Activated T-helper 9 cell treated with anti-CD3 and anti-CD28 coated beads, Interleukin-2, amount 50 U/mL, for 16 hours (primary cell): ENCODE results near the gene TBC1D5.
"Not testable (repeated sequence)": the region's sequence is repeated elsewhere in the genome, so short reads cannot be mapped to it uniquely, and the experiment has no call there.

ENCODE experiments used
- DNase-seq: peaks from one replicate; pipeline ENCODE4 v3.0.0-alpha.2; 2020; ENCODE audit warnings: low read depth

TBC1D5 gene

DNA sequence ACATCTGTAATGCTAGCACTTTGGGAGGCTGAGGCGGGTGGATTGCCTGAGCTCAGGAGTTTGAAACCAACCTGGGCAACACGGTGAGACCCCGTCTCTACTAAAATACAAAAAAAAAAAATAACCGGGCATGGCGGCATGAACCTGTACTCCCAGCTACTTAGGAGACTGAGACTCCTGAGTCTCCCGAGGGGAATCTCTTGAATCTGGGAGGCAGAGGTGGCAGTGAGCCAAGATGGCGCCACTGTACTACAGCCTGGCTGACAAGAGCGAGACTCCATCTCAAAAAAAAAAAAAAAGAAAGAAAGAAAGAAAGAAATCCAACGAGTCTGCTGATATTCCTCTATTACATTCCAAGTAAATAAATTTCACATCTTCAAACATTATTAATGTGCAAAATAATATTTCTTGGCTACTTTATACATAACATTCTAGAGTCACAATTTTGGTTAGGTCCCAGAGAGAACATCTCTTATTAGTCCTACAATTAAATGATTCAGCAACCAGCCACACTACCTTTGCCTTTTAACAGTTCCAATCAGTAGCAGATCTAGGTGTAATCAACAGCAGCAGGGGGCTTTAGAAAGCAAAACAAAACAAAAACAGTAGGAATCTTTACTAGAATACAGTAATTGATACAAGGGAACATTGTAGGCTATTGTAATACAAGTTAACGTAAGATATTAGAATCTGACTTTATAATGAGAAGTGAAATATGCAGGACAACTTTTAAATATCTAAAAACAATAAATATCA is 195.8 kb downstream of the TBC1D5 start:
- no peak for DNase-seq

DNA sequence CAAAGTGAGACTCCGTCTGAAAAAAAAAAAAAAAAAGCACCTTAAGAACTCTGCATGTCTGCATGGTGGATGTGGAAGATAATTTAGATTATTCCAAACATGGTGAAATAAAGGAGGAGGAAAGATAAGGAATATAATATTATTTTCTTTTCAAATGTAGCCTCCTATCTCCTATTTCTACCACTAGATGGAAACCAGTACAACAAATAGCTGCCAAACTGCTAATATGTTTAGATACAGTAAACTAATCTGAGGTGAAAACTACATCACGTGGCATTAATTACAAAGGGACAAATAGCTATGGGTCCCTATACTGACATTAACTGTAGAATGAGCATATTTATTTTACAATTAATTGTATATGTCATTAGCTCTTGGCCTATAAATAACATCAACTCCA is 197.8 kb downstream of the TBC1D5 start:
- no peak for DNase-seq

DNA sequence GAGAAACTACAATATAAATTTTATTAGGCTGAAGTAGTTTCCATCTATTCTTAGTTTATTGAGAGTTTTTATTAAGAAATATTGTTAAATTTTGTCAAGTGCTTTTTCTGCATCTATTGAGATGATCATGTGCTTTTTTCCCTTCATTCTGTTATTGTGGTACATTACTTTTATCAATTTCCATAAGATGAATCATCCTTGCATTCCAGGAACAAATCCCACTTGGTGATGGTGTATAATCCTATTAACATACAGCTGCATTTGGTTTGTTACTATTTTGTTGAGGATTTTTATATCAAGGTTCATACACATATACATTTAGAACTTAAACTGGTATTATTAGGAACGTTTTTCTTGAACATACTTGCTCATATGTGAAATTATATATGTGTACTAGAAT is 199.8 kb downstream of the TBC1D5 start:
- DNase-seq, result no peak

DNA sequence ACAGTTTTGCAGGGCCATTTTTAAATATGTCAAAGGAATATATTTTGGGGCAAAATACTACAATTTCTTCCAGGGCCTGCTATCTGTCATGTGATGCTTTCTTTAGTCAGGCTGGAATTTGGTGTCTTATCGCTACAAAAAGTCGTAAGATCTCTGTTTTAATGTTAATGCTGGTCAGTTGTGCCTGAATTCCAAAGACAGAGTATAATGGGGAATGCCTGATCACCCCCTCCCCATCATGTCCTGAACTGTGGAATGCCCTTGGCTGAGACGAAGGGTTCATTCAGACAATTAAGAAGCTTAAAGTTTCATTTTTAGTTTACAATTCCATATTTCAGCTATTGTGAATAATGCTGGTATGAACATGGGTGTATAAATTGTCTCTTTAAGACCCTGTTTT is 203.0 kb downstream of the TBC1D5 start:
- DNase-seq, result no peak

DNA sequence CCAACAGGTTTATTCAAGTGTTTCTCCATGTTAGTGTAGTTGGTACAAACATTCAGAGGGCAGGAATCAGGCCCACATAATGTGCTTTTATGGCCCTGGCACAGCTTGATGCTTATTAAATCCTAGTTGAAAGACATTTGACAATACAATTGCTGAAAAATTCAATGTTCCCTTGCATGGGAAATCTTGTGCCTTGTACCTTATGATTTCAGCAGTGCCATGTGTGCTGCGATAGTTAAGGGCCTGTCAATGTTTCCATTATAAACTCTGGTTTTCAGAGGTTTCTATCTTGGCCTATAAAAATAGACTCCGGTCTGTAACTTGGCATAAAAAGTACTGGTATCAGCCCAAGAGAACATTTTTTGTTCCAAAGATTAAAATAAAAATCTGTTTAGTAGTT is 207.2 kb downstream of the TBC1D5 start:
- no peak for DNase-seq

DNA sequence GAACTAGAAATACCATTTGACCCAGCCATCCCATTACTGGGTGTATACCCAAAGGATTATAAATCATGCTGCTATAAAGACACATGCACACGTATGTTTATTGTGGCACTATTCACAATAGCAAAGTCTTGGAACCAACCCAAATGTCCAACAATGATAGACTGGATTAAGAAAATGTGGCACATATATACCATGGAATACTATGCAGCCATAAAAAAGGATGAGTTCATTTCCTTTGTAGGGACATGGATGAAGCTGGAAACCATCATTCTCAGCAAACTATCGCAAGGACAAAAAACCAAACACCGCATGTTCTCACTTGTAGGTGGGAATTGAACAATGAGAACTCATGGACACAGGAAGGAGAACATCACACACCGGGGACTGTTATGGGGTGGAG is 210.0 kb downstream of the TBC1D5 start:
- DNase-seq, result not testable (repeated sequence)

DNA sequence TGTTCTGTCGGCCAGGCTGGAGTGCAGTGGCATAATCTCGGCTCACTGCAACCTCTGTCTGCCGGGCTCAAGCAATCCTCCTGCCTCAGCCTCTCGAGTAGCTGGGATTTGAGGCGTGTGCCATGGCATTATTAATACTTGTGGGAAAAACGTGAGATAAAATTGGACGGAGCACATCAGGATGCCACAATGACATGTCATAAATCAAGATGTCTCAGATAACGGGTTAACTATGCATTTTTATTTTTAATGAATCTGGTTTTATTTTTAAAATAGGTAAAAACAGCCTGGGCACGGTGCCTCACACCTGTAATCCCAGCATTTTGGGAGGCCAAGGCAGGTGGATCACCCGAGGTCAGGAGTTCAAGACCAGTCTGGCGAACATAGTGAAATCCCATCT is 212.8 kb downstream of the TBC1D5 start:
- DNase-seq, result no peak

DNA sequence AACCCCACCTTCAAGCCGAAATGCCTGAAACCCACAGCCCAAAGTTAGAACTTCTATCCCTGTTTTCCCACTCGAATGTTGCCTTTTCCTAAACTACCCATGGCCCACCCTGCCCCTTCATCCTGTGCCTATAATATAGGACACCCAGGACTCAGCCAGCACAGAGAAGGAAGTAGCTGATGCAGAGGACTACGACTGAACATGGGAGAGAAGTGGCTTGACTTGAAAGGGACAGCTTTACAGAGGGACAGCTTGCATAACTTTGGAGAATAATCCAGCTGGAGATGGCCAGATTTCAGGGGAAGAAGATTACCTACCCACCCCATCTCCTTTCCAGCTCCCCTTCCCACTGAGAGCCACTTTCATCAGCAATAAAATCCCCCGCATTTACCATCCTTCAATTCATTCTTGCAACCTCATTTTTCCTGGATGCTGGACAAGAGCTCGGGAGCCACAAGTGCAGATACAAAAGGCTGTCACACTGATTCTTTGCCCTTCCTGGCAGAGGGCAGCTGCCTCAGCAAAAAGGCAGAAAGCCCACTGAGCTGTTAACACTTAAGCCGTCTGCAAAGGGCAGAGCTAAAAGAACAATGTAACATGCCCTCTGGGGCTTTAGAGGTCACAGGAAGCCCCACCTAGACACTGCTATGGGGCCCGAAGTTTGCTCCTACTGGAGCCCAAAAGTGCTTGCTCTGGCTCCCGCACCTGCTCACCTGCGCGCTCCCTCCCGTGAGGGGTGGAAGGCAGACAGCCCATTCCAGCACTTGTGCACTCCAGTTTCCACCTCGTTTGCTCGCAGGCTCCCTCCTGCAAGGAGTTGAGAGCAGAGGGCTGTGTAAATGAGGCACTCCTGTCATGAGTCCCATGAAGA is 224.0 kb downstream of the TBC1D5 start:
- DNase-seq, result no peak

DNA sequence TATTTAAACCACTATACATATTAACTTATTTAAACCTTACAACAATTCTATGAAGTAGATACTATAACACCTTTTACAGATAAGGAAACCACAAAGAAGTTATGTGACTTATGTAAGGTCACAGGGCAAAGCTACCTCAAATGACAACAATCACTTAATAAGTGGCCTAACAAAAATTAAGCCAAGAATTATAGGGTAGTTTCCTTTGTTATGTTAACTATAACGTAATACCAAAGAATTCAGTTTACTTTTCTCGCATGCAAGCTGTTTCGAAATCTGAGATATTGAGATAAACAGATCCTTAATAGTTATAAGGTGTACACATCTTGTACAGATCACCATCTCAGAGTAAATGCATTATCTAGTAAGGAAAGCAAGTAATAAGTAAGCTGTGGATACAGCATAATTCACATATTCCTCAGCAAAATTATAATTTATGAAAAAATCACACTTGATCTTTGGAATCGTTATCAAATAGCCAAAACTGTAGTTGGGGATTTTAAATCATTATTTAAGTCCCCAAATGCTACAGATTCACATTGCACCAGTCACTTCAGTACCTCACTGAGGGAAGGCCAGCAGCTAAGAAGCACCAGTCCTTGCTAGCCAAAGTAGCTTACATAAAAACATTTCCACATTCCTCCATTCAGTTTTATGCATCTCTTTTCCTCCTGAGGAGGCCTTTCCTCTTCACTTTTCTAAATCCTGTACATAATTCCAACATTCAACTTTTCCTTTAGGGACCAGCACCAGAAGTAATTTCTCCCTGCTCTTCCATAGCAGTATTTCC is 226.8 kb downstream of the TBC1D5 start:
- no peak for DNase-seq

DNA sequence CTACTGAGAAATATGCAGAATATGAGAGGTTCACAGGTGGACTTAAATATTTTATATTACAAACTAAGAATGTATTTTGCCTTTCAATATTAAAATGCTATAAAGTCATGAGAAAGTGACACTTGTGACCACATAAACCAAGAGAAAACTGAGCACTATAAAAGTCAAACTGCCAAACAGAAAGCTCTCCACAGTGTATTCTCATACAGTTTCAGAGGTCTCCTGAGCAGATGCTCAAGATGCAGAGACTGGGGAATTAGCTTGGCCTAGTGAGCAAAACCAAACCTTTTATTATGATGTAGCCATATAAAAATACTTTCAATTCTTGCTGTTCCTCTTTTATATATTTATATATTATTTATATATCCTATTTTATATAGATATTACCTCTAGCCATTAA is 227.8 kb downstream of the TBC1D5 start:
- no peak for DNase-seq

DNA sequence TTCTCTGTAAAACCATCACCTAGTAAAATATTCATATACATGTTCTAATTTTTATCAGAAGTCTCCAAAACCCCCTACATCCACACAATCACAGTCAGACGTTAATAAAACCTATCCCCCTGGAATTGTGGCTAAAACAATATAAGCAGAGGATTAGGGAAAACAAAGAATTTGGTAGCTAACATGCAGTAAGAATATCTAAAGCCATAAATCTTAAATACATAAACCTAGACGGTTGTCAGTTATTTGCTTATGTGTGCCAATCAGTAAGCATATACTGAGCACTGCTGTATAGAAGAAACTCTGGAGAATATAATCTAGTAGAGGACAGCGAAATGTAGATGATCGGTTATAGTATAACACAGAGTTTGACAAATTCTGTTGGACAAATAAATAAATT is 232.2 kb downstream of the TBC1D5 start:
- no peak for DNase-seq

DNA sequence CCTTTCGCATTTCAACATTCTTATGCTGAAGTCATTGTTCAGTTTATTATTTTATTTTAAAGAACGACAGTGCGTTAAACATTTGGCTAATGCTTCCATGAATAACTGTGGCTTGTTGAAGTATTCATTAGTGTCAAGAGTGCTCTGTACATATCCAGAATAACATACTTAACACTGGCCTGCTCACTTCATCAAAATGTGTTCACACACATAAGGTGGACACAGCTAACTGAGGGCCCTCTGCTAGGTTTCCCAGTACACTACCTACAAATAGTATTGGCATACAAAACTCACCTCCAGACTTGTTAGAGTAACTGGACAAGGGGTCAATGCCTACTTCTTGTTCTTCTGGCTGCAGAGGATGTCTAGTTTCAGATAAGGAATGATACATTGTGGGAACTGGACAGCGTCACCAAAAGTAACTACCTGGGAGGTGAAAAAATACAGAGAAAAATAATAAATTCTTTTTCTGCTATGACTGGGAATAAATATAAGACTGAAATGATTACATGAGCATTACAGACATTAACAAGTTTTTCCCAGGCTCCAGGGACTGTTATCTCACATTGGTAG is 234.2 kb downstream of the TBC1D5 start:
- DNase-seq, result no peak

DNA sequence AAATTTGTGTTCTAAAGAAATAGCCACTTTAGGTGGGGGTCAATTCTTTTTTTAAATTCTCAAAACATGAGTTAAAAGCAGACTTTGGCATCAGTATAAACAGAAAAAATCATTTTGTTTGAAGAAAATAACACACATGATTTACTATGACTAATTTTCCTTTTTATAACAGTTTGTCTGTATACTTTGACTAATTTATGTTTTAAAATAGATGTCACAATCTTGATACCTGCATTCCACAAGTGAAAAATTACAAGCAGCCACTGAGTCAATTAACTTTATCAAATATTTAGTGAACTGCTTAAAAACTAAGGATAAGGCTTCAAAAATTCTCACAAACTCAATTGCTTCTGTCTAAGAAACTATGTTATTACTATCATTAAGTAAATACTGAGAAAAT is 235.0 kb downstream of the TBC1D5 start:
- DNase-seq, result no peak

DNA sequence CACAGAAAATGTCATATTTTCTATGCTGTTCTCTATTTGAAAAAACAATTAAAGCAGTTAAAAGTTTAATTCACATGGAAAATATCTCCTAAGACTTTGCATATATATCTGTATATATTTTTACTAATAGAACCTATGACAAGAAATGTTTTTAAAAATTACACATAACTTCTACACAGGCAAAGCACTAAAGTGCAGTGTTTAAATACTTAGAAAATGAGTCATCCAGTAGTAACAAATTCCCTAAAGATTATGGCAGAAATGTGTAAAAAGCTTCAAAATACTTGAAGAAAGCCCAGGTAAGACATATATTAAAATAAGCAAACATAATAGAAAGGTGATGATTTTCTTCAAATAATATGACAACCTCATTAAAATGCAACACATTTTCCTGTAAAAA is 236.6 kb downstream of the TBC1D5 start:
- DNase-seq, result no peak

DNA sequence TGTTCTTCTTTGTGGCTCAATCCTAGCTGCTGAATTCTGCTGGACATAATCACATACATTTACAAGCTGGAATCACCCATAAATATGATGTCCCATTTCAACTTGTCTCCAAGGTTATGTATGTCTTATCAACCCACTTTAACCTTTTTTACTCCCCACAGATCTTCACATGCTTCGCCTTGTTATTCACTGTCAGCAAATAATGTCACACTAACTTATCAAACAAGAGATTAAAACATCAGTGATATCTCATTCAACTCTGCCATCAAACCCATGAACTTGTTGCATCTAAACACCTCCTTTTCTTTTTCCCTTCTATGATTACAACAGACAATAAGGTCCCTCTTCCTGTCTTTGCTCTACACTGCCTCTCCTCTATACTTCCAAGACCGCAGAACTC is 240.7 kb downstream of the TBC1D5 start:
- DNase-seq, result no peak

DNA sequence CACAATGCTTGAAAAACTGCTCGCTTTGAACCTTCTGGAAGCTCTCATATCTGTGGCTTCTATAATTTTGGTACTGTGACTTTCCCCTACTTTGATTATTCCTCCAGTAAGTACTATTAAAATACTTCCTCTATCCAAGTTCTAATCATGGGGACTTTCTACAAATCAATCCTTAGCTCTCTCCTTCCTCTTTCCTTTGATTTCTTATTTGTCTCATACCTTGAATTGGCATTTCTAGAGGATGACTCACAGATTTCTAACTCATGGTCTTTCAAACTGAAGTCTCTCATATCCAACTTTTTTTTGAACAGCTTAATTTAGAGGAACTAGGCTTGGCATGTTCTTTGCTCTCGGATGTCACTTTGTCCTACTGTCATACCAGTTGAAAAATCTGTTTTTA is 241.8 kb downstream of the TBC1D5 start:
- DNase-seq, result no peak

DNA sequence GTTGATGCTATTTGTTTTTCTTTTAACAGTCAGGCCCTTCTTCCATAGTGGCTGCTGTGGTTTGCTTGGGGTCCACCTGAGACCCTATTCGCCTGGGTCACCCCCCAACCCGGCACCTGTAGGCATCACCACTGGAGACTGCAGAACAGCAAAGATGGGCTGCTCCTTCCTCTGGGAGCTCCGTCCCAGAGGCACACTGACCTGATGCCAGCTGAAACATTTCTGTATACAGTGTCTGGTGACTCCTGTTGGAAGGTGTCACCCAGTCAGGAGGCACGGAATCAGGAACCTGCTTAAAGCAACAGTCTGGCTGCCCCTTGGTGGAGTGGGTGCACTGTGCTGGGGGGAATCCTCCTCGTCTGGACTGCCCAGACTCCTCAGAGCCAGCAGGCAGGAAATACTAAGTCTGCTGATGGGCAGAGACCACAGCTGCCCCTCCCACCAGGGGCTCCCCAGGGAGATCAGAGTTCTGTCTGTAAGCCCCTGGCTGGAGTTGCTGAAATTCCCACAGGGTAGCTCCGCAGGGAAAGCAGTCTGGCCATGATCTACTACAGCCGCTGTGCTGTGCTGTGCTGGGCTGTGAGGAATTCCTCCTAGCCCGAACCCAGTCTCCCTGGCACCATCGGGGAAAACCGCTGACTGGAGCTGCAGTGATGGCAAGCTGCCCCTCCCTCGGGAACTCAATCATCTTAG is 248.2 kb downstream of the TBC1D5 start:
- no peak for DNase-seq

DNA sequence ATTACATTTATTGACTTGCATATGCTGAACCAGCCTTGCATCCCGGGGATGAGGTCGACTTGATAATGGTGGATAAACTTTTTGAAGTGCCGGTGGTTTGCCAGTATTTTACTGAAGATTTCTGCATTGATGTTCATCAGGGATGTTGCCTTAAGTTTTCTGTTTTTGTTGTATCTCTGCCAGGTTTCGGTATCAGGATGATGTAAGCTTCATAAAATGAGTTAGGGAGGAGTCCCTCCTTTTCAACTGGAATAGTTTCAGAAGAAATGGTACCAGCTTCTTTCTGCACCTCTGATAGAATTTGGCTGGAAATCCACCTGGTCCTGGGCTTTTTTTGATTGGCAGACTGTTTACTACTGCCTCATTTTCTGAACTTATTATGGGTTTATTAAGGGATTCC is 250.8 kb downstream of the TBC1D5 start:
- DNase-seq, result no peak

DNA sequence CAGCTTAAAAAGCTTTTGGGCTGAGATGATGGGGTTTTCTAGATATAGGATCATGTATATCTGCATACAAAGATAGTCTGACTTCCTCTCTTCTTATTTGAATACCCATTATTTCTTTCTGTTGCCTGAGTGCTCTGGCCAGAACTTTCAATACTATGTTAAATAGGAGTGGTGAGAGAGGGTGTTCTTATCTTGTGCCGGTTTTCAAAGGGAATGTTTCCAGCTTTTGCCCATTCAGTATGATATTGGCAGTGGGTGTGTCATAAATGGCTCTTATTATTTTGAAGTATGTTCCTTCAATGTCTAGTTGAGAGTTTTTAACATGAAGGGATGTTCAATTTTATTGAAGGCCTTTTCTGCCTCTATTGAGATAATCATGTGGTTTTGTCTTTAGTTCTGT is 251.2 kb downstream of the TBC1D5 start:
- not testable (repeated sequence) for DNase-seq

DNA sequence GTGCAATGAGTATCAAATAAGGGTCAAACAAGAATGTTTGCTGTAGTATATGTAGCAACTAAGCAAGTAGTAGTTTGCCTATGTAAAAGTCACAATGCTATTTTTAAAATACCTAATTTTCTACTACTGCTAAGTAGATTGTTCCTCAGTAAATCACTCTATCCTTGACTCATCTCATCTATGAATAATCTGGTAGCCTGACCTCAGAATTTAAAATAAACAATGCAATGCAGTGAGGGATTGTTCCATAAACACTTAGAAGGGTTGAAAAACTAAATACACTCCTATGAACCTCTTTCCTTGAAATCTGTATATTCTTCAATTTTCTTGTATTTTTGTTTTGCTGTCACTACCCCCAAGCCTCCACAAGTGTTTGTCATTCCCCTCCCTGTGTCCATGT is 253.3 kb downstream of the TBC1D5 start:
- DNase-seq, result no peak

DNA sequence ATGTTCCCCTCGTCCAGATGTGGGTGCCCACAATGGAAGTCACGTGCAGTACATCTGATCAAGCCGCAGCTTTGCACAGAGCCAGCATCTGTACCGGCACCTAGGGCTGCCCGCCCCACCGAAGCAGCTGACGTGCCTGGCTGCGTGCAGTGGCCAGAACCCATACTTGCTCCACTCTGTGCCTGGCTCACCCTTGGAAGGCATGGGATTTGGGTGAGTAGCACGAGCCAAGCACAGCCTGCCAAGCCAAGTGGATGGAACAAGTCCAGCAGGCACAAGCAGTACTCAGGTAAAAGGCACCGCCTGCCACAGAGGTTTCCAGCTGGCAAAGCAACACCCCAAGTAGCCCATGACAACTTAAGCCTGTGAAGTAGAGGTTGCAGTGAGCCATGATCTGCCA is 261.3 kb downstream of the TBC1D5 start:
- DNase-seq, result no peak
